H9 (cell line): ENCODE results near the gene KCTD7. TPM values are rescaled to one million over a fixed set of nuclear protein-coding genes. Genes with fewer than 3 reads are reported as not detected.

Source experiments
- DNase-seq: peaks from one replicate; pipeline ENCODE4 v3.0.0-alpha.2; 2017
- H2AFZ ChIP-seq: one replicate; pipeline ENCODE4 v1.6.1; 2013; ENCODE audit warnings: mild to moderate bottlenecking, low read length, control low read depth, moderate library complexity
- H2AK5ac ChIP-seq: 2 replicates; pipeline ENCODE4 v1.6.1; 2013; ENCODE audit warnings: low read length, control low read depth, mixed read lengths; ENCODE audit not compliant: insufficient read length
- H2BK120ac ChIP-seq: one replicate; pipeline ENCODE4 v1.6.1; 2013; ENCODE audit warnings: low read depth, mild to moderate bottlenecking, low read length, control low read depth, inconsistent platforms; ENCODE audit not compliant: poor library complexity, severe bottlenecking
- H2BK12ac ChIP-seq: 2 replicates; pipeline ENCODE4 v1.6.1; 2013; ENCODE audit warnings: low read length, control low read depth, mixed read lengths, low read depth; ENCODE audit not compliant: insufficient read length
- H2BK15ac ChIP-seq: 2 replicates; pipeline ENCODE4 v1.6.1; 2013; ENCODE audit warnings: low read depth, low read length, control low read depth
- H2BK20ac ChIP-seq: one replicate; pipeline ENCODE4 v1.6.1; 2013; ENCODE audit warnings: low read depth, mild to moderate bottlenecking, low read length, control low read depth, inconsistent platforms; ENCODE audit not compliant: poor library complexity, severe bottlenecking
- H2BK5ac ChIP-seq: 2 replicates; pipeline ENCODE4 v1.6.1; 2013; ENCODE audit warnings: low read length, control low read depth, mixed read lengths; ENCODE audit not compliant: insufficient read length
- H3K14ac ChIP-seq: 2 replicates; pipeline ENCODE4 v1.6.1; 2013; ENCODE audit warnings: low read length, control low read depth; ENCODE audit not compliant: insufficient read depth
- H3K18ac ChIP-seq: 2 replicates; pipeline ENCODE4 v1.6.1; 2013; ENCODE audit warnings: low read depth, mild to moderate bottlenecking, mixed read lengths, low read length, control low read depth; ENCODE audit not compliant: insufficient read length
- H3K23ac ChIP-seq: 2 replicates; pipeline ENCODE4 v1.6.1; 2013; ENCODE audit warnings: low read length, control low read depth, mixed read lengths, low read depth; ENCODE audit not compliant: insufficient read length
- H3K23me2 ChIP-seq: 2 replicates; pipeline ENCODE4 v1.6.1; 2013; ENCODE audit warnings: low read depth, mild to moderate bottlenecking, mixed read lengths, low read length, control low read depth; ENCODE audit not compliant: insufficient read length, poor library complexity, severe bottlenecking
- H3K27ac ChIP-seq: 2 replicates; pipeline ENCODE4 v1.5.1; 2013; ENCODE audit warnings: low read length, control low read depth, mixed read lengths, low read depth; ENCODE audit not compliant: insufficient read length
- H3K27me3 ChIP-seq: 2 replicates; pipeline ENCODE4 v1.6.1; 2013; ENCODE audit warnings: low read length, control low read depth, inconsistent platforms; ENCODE audit not compliant: insufficient read depth
- H3K4ac ChIP-seq: 2 replicates; pipeline ENCODE4 v1.6.1; 2013; ENCODE audit warnings: low read depth, mild to moderate bottlenecking, control low read depth, inconsistent platforms, low read length, moderate library complexity
- H3K4me1 ChIP-seq: 2 replicates; pipeline ENCODE4 v1.6.1; 2013; ENCODE audit warnings: low read length, control low read depth, inconsistent platforms; ENCODE audit not compliant: insufficient read depth
- H3K4me2 ChIP-seq: 2 replicates; pipeline ENCODE4 v1.6.1; 2013; ENCODE audit warnings: low read length, control low read depth, mixed read lengths; ENCODE audit not compliant: insufficient read length, insufficient read depth
- H3K56ac ChIP-seq: 2 replicates; pipeline ENCODE4 v1.6.1; 2013; ENCODE audit warnings: low read depth, mild to moderate bottlenecking, mixed read lengths, low read length, control low read depth; ENCODE audit not compliant: insufficient read length
- H3K79me1 ChIP-seq: 2 replicates; pipeline ENCODE4 v1.6.1; 2013; ENCODE audit warnings: low read depth, mild to moderate bottlenecking, moderate library complexity, low read length, control low read depth, inconsistent platforms; ENCODE audit not compliant: insufficient read depth, poor library complexity, severe bottlenecking
- H3K79me2 ChIP-seq: 2 replicates; pipeline ENCODE4 v1.6.1; 2013; ENCODE audit warnings: low read length, control low read depth, inconsistent platforms; ENCODE audit not compliant: insufficient read depth
- H3K9ac ChIP-seq: 2 replicates; pipeline ENCODE4 v1.6.1; 2013; ENCODE audit warnings: low read length, control low read depth, mixed read lengths; ENCODE audit not compliant: insufficient read length; ENCODE audit errors: extremely low read depth
- H3K9me3 ChIP-seq: one replicate; pipeline ENCODE4 v1.6.1; 2013; ENCODE audit warnings: low read depth, low read length, inconsistent platforms; ENCODE audit not compliant: control insufficient read depth
- H3T11ph ChIP-seq: one replicate; pipeline ENCODE4 v1.6.1; 2013; ENCODE audit warnings: mild to moderate bottlenecking, low read length, control low read depth, inconsistent platforms
- H4K20me1 ChIP-seq: one replicate; pipeline ENCODE4 v1.6.1; 2013; ENCODE audit not compliant: control insufficient read depth, insufficient read length, insufficient read depth
- H4K5ac ChIP-seq: 2 replicates; pipeline ENCODE4 v1.6.1; 2013; ENCODE audit warnings: low read depth, mild to moderate bottlenecking, mixed read lengths, low read length, control low read depth; ENCODE audit not compliant: insufficient read length
- H4K8ac ChIP-seq: replicated peaks from 2 replicates; pipeline ENCODE4 v1.6.1; 2013; ENCODE audit warnings: low read length, control low read depth, mixed read lengths, low read depth; ENCODE audit not compliant: insufficient read length
- H4K91ac ChIP-seq: 2 replicates; pipeline ENCODE4 v1.6.1; 2013; ENCODE audit warnings: low read depth, mild to moderate bottlenecking, moderate library complexity, mixed read lengths, low read length, control low read depth; ENCODE audit not compliant: insufficient read length
- H3K27ac Mint-ChIP-seq, 3 experiments: 2 replicates in 2 of 3; 3 replicates in 1 of 3; pipeline ENCODE4 v1.8.0; 2020 to 2021; ENCODE audit warnings: mixed read lengths in 3 of 3, mild to moderate bottlenecking in 1 of 3, moderate library complexity in 1 of 3
- H3K27me3 Mint-ChIP-seq: 2 replicates; pipeline ENCODE4 v1.8.0; 2021; ENCODE audit warnings: low read depth, mild to moderate bottlenecking, moderate library complexity, mixed read lengths
- H3K36me3 Mint-ChIP-seq, 3 experiments: 2 replicates in 2 of 3; 3 replicates in 1 of 3; pipeline ENCODE4 v1.8.0; 2020 to 2021; ENCODE audit warnings: low read depth in 3 of 3, mixed read lengths in 3 of 3; ENCODE audit not compliant: insufficient read depth in 1 of 3
- H3K4me1 Mint-ChIP-seq, 2 experiments: 2 replicates each; pipeline ENCODE4 v1.8.0; 2020; ENCODE audit warnings: mixed read lengths in 2 of 2
- H3K4me3 Mint-ChIP-seq, 2 experiments: 2 replicates in 1 of 2; 3 replicates in 1 of 2; pipeline ENCODE4 v1.8.0; 2020 to 2021; ENCODE audit warnings: mild to moderate bottlenecking in 2 of 2, mixed read lengths in 2 of 2, moderate library complexity in 1 of 2
- H3K9me3 Mint-ChIP-seq, 2 experiments: 2 replicates in 1 of 2; 3 replicates in 1 of 2; pipeline ENCODE4 v1.8.0; 2020; ENCODE audit warnings: mild to moderate bottlenecking in 2 of 2, mixed read lengths in 2 of 2, moderate library complexity in 1 of 2
- CTCF ChIP-seq: fragments of 200-600 bp; sonication (generic); conservative IDR thresholded peaks from 3 replicates; pipeline ENCODE4 v1.8.0; 2021; ENCODE audit warnings: antibody characterized with exemption, mild to moderate bottlenecking
- WGBS: extraction: QIAGEN DNeasy Blood & Tissue Kit; methylation state at CpG from one replicate; pipeline ENCODE4 v1.1.7; 2013; ENCODE audit warnings: missing lambda C conversion rate, low lambda C conversion rate, mixed read lengths; ENCODE audit not compliant: insufficient read length; ENCODE audit errors: extremely low coverage; 5-methylcytosine and 5-hydroxymethylcytosine counted together
- total RNA-seq: library from RNA; stranded (reverse); gene quantifications from 2 replicates; pipeline ENCODE4 v1.2.1, GENCODE V29; 2021

KCTD7 gene
- total RNA-seq, 1 experiment from 2014 or later, result 8.9 TPM

GRCh38 chr7:66615699-66616098 is 13.0 kb upstream of the KCTD7 start:
- Histone ChIP-seq H3K27me3 (no peaks in the 10 kb centered on the region), H4K20me1 (no peaks in the 10 kb centered on the region), H4K91ac (no peak overlapping the region), H3K9ac (no peak overlapping the region), H3K14ac (no peak overlapping the region), H2BK12ac (no peak overlapping the region), H4K8ac (no peak overlapping the region), H3T11ph (no peak overlapping the region), H2AFZ (no peak overlapping the region), H4K5ac (no peak overlapping the region), H2BK20ac (no peak overlapping the region), H3K4me2 (no peak overlapping the region), H2BK15ac (no peak overlapping the region), H3K23me2 (no peaks in the 10 kb centered on the region), H3K9me3 (no peaks in the 10 kb centered on the region), H3K4me1 (peaks cover 4% of the 10 kb centered on the region; the same call in 1 of the 2 replicates), H2AK5ac (no peak overlapping the region), H3K79me2 (no peaks in the 10 kb centered on the region), H2BK5ac (no peak overlapping the region), H2BK120ac (no peak overlapping the region), H3K23ac (no peak overlapping the region), H3K18ac (no peak overlapping the region), H3K79me1 (no peaks in the 10 kb centered on the region), H3K4ac (no peak overlapping the region), H3K56ac (no peak overlapping the region), H3K27ac (no peak overlapping the region)
- Mint-ChIP-seq H3K4me1 (peaks cover 18 to 22% of the 10 kb centered on the region in 2 experiments), H3K27ac (no peak overlapping the region; a peak in 1 of 7 replicates), H3K36me3 (peaks cover 3 to 9% (median 6%) of the 10 kb centered on the region in 3 experiments; a peak in 6 of 7 replicates), H3K27me3 (no peaks in the 10 kb centered on the region), H3K4me3 (no peak overlapping the region), H3K9me3 (peaks cover 9 to 10% of the 10 kb centered on the region in 2 experiments)
- no CpG with 5 or more reads among the region's 1 CpG for WGBS
- DNase-seq, result no peak
- no peak for TF ChIP-seq CTCF
